Lung (tissue), 12 donors: ENCODE results near the gene SUGCT. TPM values are rescaled to one million over a fixed set of nuclear protein-coding genes. Genes with fewer than 3 reads are reported as not detected.

Experiments used
- ATAC-seq: fragments of 200-7000 bp; cut with Tn5 transposase; one replicate; pipeline ENCODE4 v1.9.1; 2020; ENCODE audit warnings: moderate number of reproducible peaks; ENCODE audit not compliant: insufficient read depth, low FRiP score
- DNase-seq, 3 donors: peaks; one replicate each; pipeline ENCODE4 v3.0.0-alpha.2; 2013 to 2017
- H3K27ac ChIP-seq, 2 donors: one replicate each; pipeline ENCODE4 v1.5.1; 2013; ENCODE audit warnings: mild to moderate bottlenecking in 2 of 2, moderate library complexity in 2 of 2, control low read depth in 1 of 2, inconsistent platforms in 1 of 2, low read depth in 1 of 2, low read length in 1 of 2
- H3K27me3 ChIP-seq, 3 donors: one replicate each; pipeline ENCODE4 v1.5.1; 2013; ENCODE audit warnings: low read length in 2 of 3; ENCODE audit not compliant: control insufficient read depth in 3 of 3, insufficient read depth in 3 of 3
- H3K36me3 ChIP-seq, 4 donors: one replicate each; pipeline ENCODE4 v1.5.1; 2013; ENCODE audit warnings: low read length in 4 of 4, mild to moderate bottlenecking in 1 of 4, moderate library complexity in 1 of 4; ENCODE audit not compliant: control insufficient read depth in 4 of 4, insufficient read depth in 4 of 4
- H3K4me1 ChIP-seq, 5 donors: one replicate each; pipeline ENCODE4 v1.5.1; 2013; ENCODE audit warnings: low read length in 5 of 5, mild to moderate bottlenecking in 2 of 5, moderate library complexity in 1 of 5; ENCODE audit not compliant: control insufficient read depth in 5 of 5, insufficient read depth in 5 of 5
- H3K4me3 ChIP-seq: one replicate; pipeline ENCODE4 v1.5.1; 2013; ENCODE audit warnings: mild to moderate bottlenecking, control low read depth, moderate library complexity
- H3K9ac ChIP-seq, 2 donors: one replicate each; pipeline ENCODE4 v1.5.1; 2013; ENCODE audit warnings: low read length in 2 of 2, control low read depth in 1 of 2; ENCODE audit not compliant: insufficient read depth in 1 of 2
- H3K9me3 ChIP-seq, 4 donors: one replicate each; pipeline ENCODE4 v1.5.1; 2013; ENCODE audit warnings: low read length in 3 of 4, mild to moderate bottlenecking in 1 of 4, moderate library complexity in 1 of 4; ENCODE audit not compliant: control insufficient read depth in 4 of 4, insufficient read depth in 3 of 4
- CTCF ChIP-seq: IDR thresholded peaks from 2 replicates; pipeline ENCODE4 v1.5.1; 2012; ENCODE audit warnings: mild to moderate bottlenecking; ENCODE audit errors: control extremely low read depth, extremely low read depth
- WGBS, 2 donors: extraction: QIAGEN DNeasy Blood & Tissue Kit; methylation state at CpG; one replicate each; pipeline ENCODE4 v1.1.7; 2013; 5-methylcytosine and 5-hydroxymethylcytosine counted together
- polyA plus RNA-seq, 2 donors: library from polyadenylated mRNA; stranded (reverse); fragments of 200-250 nt; gene quantifications; one replicate each; pipeline ENCODE4 v1.2.1, GENCODE V29; 2013
- total RNA-seq, 2 donors: library from RNA; depleted of rRNA in 1 of 2; stranded (reverse); fragments of >200 nt in 1 of 2; gene quantifications; one replicate each; pipeline ENCODE4 v1.2.1, GENCODE V29; 2014 to 2021
- donor health status: control.
- donor health status: control.
- donor health status: Bipolar disorder and iron deficiency.
- donor health status: healthy.
- donor health status: DM: yes; HTN: yes; CAD: no.

SUGCT gene
- total and polyA plus RNA-seq, 4 donors = 0.23 to 4.2 (median 1.8) TPM

GRCh38 chr7:40881405-40881926 is 746.7 kb downstream of the SUGCT start:
- WGBS, 2 donors = 94% methylated on average over 2 of the region's 2 CpGs
- TF ChIP-seq CTCF = no peak
- Histone ChIP-seq H3K9me3 (peaks cover 0 to 4% (median under 1%) of the 10 kb centered on the region in 4 donors), H3K27me3 (no peaks in the 10 kb centered on the region), H3K9ac (no peak overlapping the region), H3K36me3 (no peaks in the 10 kb centered on the region), H3K27ac (no peak overlapping the region), H3K4me3 (no peak overlapping the region), H3K4me1 (no peaks in the 10 kb centered on the region)
- ATAC-seq (no peak), DNase-seq (no peak)

- DNase-seq (no peak), ATAC-seq (no peak)
- H3K27ac ChIP-seq = no peak overlapping the region
Measured at GRCh38 chr7:40882071-40882658, 747.4 kb downstream of the SUGCT start.

GRCh38 chr7:40883826-40884225 is 749.0 kb downstream of the SUGCT start:
- Histone ChIP-seq H3K9me3 (peaks cover 0 to 5% (median 0%) of the 10 kb centered on the region in 4 donors), H3K9ac (no peak overlapping the region), H3K27me3 (no peaks in the 10 kb centered on the region), H3K4me1 (no peaks in the 10 kb centered on the region), H3K27ac (no peak overlapping the region), H3K36me3 (no peaks in the 10 kb centered on the region), H3K4me3 (no peak overlapping the region)
- DNase-seq (no peak), ATAC-seq (no peak)
- TF ChIP-seq CTCF = no peak

More at GRCh38 chr7:40882071-40882658, 747.4 kb downstream of the SUGCT start:
- Histone ChIP-seq H3K4me1 (no peaks in the 10 kb centered on the region), H3K36me3 (no peaks in the 10 kb centered on the region), H3K9me3 (peaks cover 0 to 4% (median under 1%) of the 10 kb centered on the region in 4 donors), H3K27me3 (no peaks in the 10 kb centered on the region), H3K4me3 (no peak overlapping the region), H3K9ac (no peak overlapping the region)
- TF ChIP-seq CTCF = no peak

GRCh38 chr7:40884241-40884640 is 749.4 kb downstream of the SUGCT start:
- no peak overlapping the region for H3K4me3 ChIP-seq
- peaks cover 0 to 7% (median 0%) of the 10 kb centered on the region in 4 donors for H3K9me3 ChIP-seq
- ATAC-seq (no peak), DNase-seq (no peak)
- H3K9ac ChIP-seq = no peak overlapping the region
- H3K36me3 ChIP-seq = no peaks in the 10 kb centered on the region
- WGBS, 2 donors = 77 to 93% methylated on average over 3 of the region's 3 CpGs
- no peaks in the 10 kb centered on the region for H3K4me1 ChIP-seq
- TF ChIP-seq CTCF = no peak
- no peaks in the 10 kb centered on the region for H3K27me3 ChIP-seq
- H3K27ac ChIP-seq = no peak overlapping the region
